Activated CD4-positive, CD25-positive, alpha-beta regulatory T cell treated with anti-CD3 and anti-CD28 coated beads, Interleukin-2, amount 50 U/mL, for 24 hours (primary cell): Measurements from ENCODE around the gene RFPL1.
A peak's percentile ranks its signal among the peaks of the same experiment; 100 is the strongest.
"Not testable (repeated sequence)": the region's sequence is repeated elsewhere in the genome, so short reads cannot be mapped to it uniquely, and the experiment has no call there.

ENCODE experiments used
- ATAC-seq, 2 donors: fragments of 150-1000 bp; cut with Tn5 transposase; one replicate each; pipeline ENCODE4 v1.10.0; 2021; ENCODE audit warnings: mild to moderate bottlenecking in 1 of 2, moderate library complexity in 1 of 2

Gene RFPL1

DNA sequence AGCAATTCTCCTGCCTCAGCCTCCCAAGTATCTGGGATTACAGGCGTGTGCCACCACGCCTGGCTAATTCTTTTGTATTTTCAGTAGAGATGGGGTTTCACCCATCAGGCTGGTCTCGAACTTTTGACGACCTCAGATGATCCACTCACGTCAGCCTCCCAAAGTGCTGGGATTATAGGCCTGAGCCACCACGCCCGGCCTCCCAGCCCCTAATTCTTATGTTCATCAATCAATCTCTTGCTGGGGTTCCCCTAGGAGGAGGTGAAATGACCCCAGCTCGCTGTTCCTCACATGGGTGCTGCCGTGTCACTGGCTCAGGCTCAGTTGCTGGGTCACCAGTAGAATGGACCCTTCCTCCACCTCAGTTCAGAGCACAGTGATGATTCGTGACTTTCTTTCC is at the start of gene RFPL1:
RFPL1 (plus strand) TSS at position 301 of the 400 bp plus-strand sequence.
- ATAC-seq, result not testable (repeated sequence)

DNA sequence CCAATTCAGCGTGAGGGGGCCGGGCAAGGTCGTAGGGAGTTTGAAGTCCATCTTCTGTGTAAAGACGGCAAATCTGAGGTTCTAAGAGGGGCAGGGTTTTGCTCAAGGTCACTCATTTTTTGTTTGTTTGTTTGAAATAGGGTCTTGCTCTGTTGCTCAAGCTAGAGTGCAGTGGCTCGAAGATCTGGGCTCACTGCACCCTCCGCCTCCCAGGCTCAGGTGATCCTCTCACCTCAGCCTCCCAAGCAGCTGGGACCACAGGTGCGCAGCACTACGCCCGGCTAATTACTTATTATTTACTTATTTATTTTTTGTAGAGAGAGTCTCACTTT is 49.7 kb upstream of the RFPL1 start:
- ATAC-seq, result peak in 1 of 2 donors; percentile 3

DNA sequence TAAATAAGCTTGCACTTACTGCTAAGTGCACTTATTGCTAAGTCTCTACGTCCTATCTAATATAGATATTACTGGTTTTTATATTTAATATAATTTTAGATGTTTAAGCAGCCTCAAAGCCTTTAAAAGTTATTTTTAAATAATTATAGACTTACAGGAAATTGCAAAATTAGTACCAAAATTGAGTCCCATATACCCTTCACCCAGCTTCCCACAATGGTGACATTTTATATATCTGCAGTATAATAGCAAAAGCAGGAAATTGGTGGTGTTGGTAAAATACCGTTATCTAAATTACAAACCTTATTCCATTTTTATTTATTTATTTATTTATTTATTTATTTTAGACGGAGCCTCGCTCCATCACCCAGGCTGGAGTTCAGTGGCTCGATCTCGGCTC is 48.1 kb upstream of the RFPL1 start:
- ATAC-seq, result no peak

DNA sequence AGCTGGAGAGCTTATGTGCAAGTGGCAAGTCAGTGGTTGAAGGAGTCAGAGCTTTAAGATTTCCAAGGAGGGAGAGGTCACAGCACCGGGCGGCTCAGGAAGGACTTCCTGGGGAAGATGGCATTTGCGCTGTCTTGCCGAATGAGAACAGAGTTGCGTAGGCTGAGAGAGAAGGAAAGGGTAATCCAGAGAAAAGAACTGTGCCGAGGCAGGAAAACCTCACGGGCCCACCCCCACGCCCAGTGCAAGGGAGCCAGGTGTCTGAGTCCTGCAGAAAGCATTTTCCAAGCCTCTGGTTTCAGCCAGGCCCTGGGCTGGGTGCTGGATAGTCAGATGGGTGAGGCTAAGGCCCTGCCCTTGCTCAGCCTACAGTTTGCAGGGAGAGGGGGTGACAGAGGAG is 46.8 kb upstream of the RFPL1 start:
- ATAC-seq, result no peak

DNA sequence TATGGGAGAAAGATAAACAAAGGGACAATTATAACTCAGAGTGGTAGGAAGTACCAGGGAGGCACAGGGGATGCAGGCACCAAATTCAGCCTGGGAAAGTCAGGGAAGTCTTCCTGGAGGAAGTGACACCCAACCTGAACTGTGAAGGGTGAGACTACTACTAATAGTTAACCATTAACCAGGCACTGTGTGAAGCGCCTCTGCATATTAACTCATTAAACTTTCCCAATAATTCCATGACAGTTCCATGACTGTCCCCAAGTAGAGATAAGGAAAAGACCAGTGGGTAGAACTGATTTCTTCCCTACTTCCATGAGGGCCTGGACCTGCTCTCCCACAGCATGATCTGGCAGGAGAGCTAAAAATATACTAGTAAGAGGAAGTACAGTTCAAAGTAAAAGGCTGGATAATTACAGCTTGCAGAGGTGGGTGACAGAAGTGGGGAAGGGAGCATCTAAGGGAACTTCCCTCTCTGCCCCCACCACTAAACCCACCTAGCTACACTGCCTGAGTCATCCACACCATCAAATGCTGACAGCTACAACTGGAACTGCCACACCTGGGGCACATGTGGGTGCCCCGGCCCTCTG is 45.3 kb upstream of the RFPL1 start:
- no peak for ATAC-seq

DNA sequence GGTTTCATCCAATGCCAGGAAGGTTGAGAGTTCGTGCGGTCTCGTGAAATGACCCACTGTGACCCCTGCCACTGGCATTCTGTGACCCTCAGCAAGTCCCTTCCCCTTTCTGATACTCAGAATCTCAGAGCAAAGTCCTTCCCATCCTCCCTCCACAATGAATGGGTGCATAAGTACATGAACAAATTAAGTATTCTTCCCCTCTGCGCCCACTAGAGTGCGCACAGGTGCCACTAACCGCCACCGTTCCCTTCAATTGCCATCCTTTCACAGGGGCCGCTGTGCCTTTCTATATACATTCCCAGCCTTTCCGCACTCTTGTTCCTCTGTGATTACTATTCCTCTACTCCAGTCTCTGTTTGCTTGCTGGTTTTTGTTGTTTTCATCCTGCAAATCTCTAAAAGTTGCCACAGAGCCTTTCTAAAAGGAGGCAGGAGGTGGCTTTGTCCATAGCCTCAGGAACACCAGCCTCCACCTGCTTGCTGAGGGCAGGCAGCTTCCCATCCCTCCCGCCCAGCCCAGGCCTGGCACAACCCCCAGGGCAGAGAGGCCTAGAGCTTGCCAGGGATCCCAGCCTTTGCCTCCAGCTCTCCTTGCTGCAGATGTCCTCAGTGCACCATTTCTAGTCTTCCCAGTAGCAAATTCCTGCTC is 43.3 kb upstream of the RFPL1 start:
- peak; percentile 89 for ATAC-seq

DNA sequence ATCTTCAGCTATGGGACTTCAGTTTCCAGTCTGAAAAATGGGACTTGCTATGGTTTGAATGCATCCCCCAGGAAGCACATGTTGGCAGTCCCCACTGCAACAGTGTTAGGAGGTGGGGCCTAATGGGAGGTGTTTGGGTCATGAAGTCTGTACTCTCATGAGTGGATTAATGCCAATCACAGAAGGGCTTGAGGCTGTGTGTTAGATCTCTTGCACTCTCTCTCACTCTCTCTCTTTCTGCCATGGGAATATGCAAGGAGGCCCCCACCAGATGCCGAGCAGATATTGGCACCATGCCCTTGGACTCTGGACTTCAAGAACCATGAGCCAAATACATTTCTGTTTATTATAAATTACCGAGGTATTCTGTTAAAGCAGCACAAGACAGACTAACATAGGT is 42.3 kb upstream of the RFPL1 start:
- ATAC-seq, result no peak

DNA sequence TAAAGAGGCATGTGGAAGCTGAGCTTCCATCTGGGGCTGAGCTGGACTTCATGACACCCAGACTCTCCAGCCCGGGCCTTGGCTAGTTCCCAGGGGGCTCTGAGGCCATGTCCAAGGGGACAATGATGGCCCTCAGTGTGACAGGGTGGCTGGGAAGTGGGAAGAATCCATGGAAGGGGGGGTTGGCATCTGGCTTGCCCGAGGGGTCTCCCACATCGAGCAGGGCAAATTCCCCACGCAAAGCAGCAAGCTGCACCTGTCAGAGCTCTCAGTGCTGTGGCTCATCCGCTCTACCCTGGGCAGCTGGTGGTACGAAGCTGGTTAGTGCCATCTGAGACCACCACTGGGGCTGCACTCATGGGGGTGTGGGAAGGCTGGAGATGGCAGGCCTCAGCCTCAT is 40.6 kb upstream of the RFPL1 start:
- no peak for ATAC-seq

DNA sequence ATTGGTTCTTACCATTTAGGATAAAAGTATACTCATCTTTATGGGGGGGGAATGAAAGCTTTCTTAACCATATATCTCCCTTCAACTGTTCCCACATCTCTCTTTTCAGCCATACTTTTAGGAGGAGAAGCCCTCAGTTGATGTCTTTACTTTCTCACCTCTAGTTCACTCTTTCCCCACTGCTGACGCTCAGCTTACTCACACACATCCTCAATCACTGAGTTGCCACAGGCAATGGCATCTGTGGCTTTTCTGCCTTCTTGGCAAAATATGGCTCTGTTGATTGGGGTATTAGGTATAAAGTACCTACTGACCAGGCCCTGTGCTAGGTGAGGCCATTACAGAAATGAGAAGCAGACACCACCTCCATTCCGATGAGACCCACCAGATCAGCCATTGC is 37.8 kb upstream of the RFPL1 start:
- ATAC-seq, result no peak

DNA sequence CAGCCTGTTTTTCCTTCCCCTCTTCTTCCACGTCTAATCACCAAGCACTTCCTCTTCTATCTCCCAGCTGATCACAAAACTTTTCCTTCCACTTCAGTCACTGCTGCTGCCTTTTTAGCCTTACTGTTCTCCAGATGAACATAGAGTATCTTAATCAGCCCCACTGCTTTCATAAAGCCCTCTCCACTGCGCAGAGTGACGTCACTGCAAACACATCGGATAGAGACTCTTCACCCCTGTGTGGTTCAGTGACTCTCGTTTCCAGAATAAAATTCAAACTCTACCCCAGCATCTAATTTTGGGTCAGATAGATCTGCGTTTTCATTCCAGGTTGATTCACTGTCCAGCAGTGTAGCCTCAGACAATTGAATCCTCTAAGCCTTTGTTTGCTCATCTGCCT is 36.8 kb upstream of the RFPL1 start:
- not testable (repeated sequence) for ATAC-seq

DNA sequence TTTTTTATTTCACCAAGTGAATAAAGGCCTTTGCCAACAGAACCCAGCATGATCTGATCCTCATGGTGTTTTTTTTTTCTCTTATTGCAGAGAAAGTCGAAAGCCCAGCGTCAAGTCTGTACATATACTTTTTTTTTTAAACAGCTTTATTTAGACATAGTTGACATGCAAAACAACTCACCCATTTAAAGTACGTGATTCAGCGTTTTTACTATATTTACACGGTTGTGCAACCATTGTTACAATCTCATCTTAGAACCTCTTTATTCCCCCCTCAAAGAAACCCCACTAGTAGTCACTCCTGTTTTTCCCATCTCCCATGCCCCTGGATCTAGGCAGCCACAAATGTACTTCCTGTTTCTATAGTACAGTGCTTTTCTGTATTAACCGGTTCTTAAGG is 29.4 kb upstream of the RFPL1 start:
- no peak for ATAC-seq

DNA sequence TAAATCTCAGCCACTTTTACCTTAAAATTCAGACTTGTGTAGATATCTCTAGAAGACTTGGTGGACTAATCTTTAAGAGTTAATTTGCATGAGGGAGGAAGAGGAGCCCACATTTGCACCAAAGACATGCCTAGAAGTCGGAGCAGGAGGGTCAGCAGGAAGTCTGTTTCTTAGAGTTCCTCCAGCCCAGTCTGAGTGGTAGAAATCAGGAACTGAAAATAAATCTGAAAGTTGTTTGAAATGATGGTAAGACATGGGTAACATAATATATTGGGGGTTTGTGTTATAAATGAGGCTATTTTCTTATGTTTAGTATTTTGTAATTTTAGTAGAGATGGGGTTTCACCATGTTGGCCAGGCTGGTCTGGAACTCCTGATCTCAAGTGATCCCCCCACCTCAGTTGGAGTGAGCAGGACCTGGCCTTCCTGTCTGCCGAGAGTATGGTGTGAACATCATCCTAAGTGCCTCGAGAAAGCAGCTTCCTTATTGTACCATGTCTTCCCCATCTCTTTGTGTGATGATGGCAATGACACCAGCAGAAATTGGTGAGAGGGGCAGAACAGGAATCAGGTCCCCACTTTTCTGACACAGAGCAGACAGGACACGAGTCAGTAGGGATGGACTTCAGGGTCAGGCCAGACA is 26.7 kb upstream of the RFPL1 start:
- ATAC-seq, result not testable (repeated sequence)

DNA sequence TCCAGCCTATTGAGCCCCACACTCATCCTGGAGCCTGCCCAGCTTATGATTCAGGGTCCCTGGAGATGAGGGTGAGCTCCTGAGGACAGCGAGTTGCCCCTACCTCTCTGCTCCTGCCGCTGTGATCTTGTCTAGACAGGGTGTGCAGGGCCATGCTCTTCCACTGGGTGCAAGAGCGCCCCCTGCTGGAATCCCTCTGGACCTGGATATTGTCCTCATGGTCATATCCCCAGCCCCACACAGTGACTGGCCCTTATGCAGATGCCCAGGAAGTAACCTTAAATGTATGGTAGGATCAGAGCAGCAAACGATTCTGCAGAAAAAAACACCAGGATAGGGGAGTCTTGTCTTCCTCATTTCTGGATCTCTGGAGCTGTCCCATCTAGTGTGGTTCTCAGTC is 25.6 kb upstream of the RFPL1 start:
- peak; percentile 32 to 50 for ATAC-seq

DNA sequence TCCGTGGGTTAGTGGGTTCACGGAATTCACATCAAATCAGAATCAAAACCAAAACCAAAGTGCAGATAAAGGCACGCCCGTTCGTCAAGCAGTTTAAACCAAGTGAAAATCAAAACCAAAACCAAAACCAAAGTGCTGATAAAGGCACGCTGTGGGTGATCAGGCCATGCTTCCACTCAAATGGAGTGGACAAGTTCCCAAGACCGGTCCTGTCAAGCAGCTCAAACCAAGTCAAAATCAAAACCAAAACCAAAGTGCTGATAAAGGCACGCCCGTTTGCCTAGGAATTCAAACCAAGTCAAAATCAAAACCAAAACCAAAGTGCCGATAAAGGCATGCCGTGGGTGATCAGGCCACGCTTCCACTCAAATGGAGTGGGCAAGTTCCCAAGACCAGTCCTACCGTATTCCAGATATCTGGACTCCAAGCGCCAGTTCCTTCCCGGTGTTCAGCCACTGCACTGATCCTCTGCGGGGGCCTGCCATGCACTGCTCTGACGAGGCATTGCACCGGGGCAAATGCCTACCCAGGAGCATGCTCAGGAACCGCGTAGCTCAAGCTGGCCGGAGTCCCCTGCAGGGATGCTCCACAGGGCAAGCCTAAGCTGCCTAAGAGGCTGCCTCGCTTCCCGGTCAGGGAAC is 23.3 kb upstream of the RFPL1 start:
- peak; percentile 90 to 92 for ATAC-seq

DNA sequence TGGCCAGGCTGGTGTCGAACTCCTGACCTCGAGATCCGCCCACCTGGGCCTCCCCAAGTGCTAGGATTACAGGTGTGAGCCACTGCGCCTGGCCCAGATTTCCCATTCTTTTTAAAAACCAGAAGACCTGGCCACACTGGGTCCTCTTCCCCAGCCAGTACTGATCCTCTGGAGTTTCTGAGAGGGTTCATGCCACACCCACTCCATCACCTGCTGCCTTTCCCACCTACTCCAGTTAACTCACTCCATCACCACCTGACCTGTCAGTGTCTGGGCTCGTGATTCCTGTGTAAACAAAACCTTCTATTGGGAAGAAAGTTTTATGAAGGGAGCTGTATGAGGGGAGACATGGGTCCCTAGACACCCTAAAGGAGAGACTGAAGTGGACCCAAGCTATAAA is 19.7 kb upstream of the RFPL1 start:
- not testable (repeated sequence) for ATAC-seq

DNA sequence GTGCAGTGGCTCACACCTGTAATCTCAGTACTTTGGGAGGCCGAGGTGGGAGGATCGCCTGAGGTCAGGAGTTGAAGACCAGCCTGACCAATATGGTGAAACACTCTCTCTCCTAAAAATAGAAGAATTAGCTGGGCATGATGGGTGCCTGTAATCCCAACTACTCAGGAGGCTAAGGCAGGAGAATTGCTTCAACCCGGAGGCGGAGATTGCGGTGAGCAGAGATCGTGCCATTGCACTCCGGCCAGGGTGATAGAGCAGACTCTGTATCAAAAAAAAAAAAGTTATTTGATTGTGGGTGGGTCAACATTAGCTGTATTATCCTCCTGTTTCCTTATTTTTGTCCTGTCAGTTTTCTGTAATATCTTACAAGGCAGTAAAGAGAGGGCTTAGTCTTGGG is 11.9 kb upstream of the RFPL1 start:
- ATAC-seq, result no peak

DNA sequence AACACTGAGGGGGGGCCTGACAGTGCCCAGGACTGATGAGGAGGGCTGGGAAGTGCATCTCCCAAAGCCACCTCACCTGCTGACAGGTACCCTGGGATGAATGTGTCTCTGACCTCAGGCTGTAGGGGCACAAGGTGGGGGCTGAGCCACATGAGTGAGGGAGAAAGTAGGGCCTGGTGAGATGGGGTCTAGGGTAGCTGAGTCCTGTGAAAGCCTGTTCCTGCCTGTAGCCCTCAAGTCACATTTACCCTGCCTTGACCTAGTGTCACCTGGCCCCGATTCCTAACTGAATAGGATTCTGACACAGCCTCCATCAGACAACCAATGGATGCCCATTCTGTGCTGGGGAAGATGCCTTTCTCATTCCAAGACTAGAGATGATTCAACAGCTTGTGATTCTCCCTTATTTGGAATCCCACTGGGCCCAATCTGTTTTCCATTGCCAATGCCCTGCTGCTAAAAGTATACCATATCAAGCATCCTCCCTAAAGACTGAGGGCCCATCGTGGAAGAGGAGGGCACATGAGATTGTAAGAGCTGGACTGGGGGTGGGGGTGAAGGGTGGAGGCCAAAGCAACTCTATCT is 11.1 kb upstream of the RFPL1 start:
- no peak for ATAC-seq

DNA sequence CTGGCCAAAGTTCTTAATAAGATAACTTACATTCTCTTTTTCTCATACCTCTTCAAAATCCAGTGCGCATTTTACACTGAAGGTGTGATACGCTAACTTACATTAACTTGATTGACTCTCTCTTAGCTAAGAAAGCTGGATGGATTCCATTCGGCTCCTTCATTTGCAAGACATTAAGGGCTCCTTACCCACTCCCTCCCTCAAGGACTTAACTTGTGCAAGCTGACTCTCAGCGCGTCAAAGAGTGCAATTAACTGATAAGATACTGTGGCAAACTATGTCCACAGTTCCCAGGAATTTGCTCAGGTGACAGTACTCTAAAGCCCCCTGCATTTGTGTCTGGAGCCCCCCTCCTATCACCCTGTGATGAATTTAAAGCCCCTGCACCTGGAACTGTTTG is 6.4 kb upstream of the RFPL1 start:
- no peak for ATAC-seq

DNA sequence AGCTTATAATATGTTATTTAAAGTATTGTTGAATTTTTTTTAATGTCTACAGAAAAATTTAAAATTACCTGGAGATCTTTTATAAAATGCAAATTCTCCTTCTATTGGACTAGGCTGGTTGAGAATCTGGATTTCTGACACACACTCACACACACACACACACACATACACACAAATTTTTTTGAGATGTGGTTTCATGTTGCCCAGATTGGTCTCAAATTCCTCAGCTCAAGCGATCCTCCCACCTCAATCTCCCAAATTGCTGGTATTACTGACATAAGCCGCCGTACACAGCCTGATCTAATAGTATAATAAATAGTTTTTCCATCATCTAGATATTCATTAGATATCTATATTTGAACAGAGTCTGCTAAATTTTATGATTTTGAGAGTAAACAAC is 4.5 kb upstream of the RFPL1 start:
- no peak for ATAC-seq

DNA sequence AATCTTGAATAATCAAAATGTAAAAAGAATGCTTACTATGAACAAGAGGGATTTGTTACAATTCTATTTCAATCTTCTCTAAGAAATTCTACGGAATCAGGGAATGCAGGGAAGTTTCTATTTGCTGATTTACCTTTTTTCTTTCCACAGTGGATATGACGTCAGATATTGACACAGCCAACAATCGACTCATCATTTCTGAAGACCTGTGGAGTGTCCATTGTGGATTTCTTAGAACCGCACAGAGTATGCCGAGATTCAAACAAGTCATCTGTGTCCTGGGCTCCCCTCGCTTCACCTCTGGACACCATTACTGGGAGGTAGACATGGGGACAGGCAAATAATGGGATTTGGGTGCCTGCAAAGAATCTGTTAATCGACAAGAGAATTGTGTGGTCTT is 4.1 kb upstream of the RFPL1 start:
- no peak for ATAC-seq

DNA sequence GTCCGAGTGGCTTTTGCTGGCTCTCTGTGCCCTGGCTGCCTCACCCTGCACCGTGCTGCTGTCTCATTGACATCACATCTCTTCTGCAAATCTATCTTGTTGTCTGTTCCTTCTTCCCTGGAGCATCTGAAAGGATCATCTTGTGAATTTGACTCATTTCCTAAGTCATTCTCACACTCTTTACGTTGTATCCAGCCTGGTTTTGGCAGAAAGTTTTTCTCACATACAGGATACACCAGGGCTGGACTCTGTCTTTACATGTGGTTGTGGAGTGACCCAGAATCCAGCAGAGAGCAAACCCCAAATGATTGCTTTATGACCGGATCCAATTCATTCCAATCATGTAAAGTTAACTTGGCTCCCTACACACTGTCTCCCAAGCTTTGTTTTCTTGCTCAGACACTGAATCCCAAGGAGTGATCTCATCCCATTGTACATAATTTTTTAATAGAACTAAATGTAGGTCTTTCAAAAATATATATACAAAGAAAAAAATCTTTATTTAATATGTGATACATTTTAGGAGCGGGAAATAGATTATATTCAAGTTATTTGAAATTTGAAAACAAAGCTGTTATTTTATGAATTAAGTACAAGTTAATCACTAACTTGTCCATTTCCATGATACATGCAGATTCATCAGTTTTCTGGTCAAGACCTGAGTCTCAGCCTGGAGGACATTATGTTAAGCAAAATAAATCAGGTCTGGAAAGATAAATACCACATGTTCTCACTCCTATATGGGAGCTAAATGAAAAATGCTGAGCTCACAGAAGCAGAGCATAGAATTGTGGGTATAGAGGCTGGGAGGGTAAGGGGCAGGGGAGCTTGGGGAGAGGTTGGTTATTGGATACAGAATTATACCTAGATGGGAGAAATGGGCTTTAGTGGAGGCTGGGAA is 2.9 kb upstream of the RFPL1 start:
- no peak for ATAC-seq

DNA sequence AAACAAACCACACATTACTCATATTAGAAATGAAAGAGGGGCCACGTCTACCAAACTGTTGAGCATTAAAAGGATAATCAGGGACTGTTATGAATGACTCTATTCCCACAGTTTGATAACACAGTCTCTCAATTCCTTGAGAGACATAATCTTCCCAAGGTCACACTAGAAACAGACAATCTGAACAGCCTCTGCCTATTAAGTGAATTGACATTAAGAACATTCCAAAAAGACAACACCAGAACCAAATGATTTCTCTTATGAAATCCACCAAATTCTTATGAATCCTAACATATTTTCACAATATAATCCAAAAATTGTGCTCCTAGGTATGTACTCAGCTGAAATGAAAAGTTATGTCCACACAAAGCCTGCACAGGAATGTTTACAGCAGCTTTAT is 4.6 kb downstream of the RFPL1 start:
- no peak for ATAC-seq

DNA sequence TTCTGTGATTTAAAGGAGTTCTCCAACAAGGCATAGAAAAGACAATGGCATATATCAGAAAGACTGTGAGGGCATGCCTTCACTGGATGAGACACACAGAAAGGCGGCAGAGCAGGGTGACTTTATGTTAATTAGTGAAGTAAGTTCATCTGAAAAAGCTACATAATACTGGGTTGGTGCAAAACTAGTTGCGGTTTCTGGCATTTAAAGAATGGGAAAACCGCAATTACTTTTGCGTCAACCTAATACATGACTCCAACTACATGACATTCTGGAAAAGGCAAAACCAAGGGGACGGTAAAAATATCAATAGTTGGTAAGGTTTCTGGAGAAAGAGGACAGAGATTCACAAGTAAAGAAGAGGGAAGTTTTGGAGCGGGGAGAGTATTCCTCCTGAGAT is 5.1 kb downstream of the RFPL1 start:
- no peak for ATAC-seq
